Astrocyte of the cerebellum (primary cell): ENCODE data around the gene COL16A1.

Source experiments
- DNase-seq: peaks from one replicate; pipeline ENCODE4 v3.0.0-alpha.2; 2011; ENCODE audit warnings: low read depth
- H3K4me3 ChIP-seq: 2 replicates; pipeline ENCODE4 v1.5.1; 2011; ENCODE audit warnings: mild to moderate bottlenecking, low read depth, low read length, moderate library complexity
- CTCF ChIP-seq: IDR thresholded peaks from 2 replicates; pipeline ENCODE4 v1.5.1; 2012; ENCODE audit warnings: low read length, low read depth, moderate library complexity, mild to moderate bottlenecking; ENCODE audit errors: missing control alignments
- in situ Hi-C: cut with HindIII; loops from 2 replicates; pipeline ENCODE4 v1.10.0; 2017; ENCODE audit warnings: low sequenced_read_pairs

COL16A1 gene

GRCh38 chr1:31665234-31665878 is 38.5 kb downstream of the COL16A1 start:
- in situ Hi-C loops = loop anchor here (25.0 kb wide), 1 partner anchor 297 kb away; no protein-coding TSS in a partner anchor
- H3K4me3 ChIP-seq = no peak overlapping the region
- no peak for DNase-seq
- no peak for TF ChIP-seq CTCF

GRCh38 chr1:31664528-31664927 is 39.3 kb downstream of the COL16A1 start:
- no peak for TF ChIP-seq CTCF
- H3K4me3 ChIP-seq = no peak overlapping the region
- in situ Hi-C loops = loop anchor here (25.0 kb wide), 1 partner anchor 298 kb away; no protein-coding TSS in a partner anchor
- no peak for DNase-seq

GRCh38 chr1:31663622-31664452 is 40.0 kb downstream of the COL16A1 start:
- in situ Hi-C loops = loop anchor here (25.0 kb wide), 1 partner anchor 298 kb away; no protein-coding TSS in a partner anchor

GRCh38 chr1:31662463-31662862 is 41.4 kb downstream of the COL16A1 start:
- H3K4me3 ChIP-seq = no peak overlapping the region
- TF ChIP-seq CTCF = no peak
- no peak for DNase-seq
- in situ Hi-C loops = loop anchor here (25.0 kb wide), 1 partner anchor 300 kb away; no protein-coding TSS in a partner anchor

More at GRCh38 chr1:31663622-31664452, 40.0 kb downstream of the COL16A1 start:
- peak; percentile 87 for TF ChIP-seq CTCF
- DNase-seq = no peak
- H3K4me3 ChIP-seq = no peak overlapping the region

- TF ChIP-seq CTCF = no peak
- in situ Hi-C loops = loop anchor here (25.0 kb wide), 1 partner anchor 300 kb away; no protein-coding TSS in a partner anchor
- no peak overlapping the region for H3K4me3 ChIP-seq
- DNase-seq = no peak
Observed at GRCh38 chr1:31661856-31662255, 42.0 kb downstream of the COL16A1 start.

- DNase-seq = no peak
- no peak overlapping the region for H3K4me3 ChIP-seq
- in situ Hi-C loops = loop anchor here (25.0 kb wide), 1 partner anchor 301 kb away; no protein-coding TSS in a partner anchor
- no peak for TF ChIP-seq CTCF
Observed at GRCh38 chr1:31660871-31661455, 42.9 kb downstream of the COL16A1 start.
